ENCODE data around the gene JAM2. TPM values are rescaled to one million over a fixed set of nuclear protein-coding genes. Genes with fewer than 3 reads are reported as not detected.

The JAM2 gene
- total RNA-seq, 4 donors from 2014 or later = 2.3 to 6.1 (median 3.7) TPM

DNA sequence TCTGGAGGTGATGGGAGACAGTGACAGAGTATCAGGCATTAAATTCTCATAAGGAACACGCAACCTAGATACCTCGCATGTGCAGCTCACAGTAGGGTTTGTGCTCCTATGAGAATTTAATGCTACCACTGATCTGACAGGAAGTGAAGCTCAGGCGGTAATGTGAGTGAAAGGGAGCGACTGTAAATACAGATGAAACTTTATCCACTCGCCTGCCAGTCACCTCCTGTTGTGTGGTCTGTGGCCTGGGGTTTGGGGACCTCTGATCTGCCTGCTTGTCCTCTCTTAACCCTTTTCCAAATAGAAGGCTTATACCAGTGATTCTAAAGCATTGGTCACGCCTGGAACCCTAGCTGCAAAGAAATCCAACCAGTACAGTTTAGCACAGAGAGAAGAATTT lies 111.0 kb downstream of the JAM2 start:
- intact Hi-C loops (cut with DNase I; ENCODE audit: low total_unique reads) (no loop called here), in situ Hi-C loops (cut with MboI; ENCODE audit: low sequenced_read_pairs in 4 of 4) (no loop called here)
- TF ChIP-seq, protein P1, sequence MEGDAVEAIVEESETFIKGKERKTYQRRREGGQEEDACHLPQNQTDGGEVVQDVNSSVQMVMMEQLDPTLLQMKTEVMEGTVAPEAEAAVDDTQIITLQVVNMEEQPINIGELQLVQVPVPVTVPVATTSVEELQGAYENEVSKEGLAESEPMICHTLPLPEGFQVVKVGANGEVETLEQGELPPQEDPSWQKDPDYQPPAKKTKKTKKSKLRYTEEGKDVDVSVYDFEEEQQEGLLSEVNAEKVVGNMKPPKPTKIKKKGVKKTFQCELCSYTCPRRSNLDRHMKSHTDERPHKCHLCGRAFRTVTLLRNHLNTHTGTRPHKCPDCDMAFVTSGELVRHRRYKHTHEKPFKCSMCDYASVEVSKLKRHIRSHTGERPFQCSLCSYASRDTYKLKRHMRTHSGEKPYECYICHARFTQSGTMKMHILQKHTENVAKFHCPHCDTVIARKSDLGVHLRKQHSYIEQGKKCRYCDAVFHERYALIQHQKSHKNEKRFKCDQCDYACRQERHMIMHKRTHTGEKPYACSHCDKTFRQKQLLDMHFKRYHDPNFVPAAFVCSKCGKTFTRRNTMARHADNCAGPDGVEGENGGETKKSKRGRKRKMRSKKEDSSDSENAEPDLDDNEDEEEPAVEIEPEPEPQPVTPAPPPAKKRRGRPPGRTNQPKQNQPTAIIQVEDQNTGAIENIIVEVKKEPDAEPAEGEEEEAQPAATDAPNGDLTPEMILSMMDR (IDR thresholded peaks at IDR 0.05 in 4 of 5, conservative IDR thresholded peaks at IDR 0.05 in 1 of 5) = no peak
- TF ChIP-seq POLR2A (IDR thresholded peaks at IDR 0.05) = no peak
- H3K27me3 ChIP-seq = no peaks in the 10 kb centered on the region
- peaks cover 2 to 52% of the 10 kb centered on the region in 2 donors for H3K36me3 ChIP-seq
- DNase-seq = no peak
- no peak overlapping the region for H3K27ac ChIP-seq
- ATAC-seq = no peak
- no peak overlapping the region for H3K4me3 ChIP-seq
- H3K4me1 ChIP-seq = no peaks in the 10 kb centered on the region
- no peaks in the 10 kb centered on the region for H3K9me3 ChIP-seq

DNA sequence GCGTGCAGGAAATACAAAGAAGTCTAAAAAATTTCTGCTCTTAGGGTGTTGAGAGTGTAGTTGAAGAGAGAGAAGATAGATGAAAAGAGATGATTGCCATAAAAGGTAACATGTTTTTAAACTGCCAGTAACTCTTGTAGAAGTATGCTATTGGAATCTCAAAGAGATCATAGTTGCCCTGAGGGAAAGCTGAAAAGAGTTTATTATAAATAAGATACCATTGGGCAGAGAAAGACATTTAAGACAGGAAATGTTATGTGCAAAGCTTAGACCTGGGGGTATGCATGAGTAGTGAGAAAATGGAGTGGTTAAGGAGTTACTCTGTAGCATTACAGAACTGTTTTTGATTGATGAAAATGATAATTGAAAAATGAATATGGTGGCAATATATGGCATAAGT lies 113.4 kb downstream of the JAM2 start:
- H3K36me3 ChIP-seq = peaks cover 2 to 46% of the 10 kb centered on the region in 2 donors

DNA sequence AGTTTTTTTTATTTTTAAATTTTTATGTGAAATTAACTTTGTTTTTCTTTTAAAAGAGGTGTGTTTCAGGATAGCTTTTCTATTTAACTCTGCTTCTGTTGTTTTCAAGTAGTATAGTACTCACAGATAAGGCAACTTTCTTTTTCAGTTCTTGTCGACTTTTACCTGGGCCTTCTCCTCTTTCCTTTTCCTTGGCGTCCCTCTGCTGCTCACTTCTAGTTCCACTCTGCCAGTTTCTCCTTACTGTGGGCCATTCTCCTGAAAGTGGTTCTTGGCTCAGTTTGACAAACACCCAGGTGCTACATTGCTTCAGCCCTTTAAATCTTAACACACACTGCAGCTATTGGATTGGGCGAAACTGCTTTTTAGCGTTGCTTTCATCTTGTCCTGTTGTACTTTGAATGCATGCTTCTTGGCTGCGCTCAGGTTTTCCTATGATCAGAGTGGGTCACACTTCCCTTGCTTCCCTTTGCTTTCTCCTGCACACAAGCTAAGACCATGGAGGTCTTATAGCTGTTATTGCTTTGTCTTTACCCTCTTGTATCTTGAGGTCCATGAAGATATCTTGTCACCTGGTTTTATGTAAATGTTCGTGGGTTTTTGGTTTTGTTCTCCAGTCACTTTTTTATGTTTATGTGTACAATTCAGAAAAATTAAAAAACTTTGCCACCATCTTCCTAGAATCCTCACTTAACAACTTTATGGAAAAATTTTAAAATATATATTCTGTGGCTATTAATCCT lies 117.3 kb downstream of the JAM2 start:
- intact Hi-C loops (cut with DNase I; ENCODE audit: low total_unique reads) = no loop called here
- H3K36me3 ChIP-seq = peaks cover 7 to 48% of the 10 kb centered on the region in 2 donors
- TF ChIP-seq, protein P1 (IDR thresholded peaks at IDR 0.05 in 4 of 5, conservative IDR thresholded peaks at IDR 0.05 in 1 of 5) = no peak
- TF ChIP-seq POLR2A (IDR thresholded peaks at IDR 0.05) = no peak
- H3K4me3 ChIP-seq = no peak overlapping the region
- in situ Hi-C loops (cut with MboI; ENCODE audit: low sequenced_read_pairs in 4 of 4) = no loop called here
- peaks cover 0 to 8% of the 10 kb centered on the region in 2 donors for H3K4me1 ChIP-seq
- DNase-seq = no peak
- no peaks in the 10 kb centered on the region for H3K9me3 ChIP-seq
- H3K27ac ChIP-seq = peak overlapping the region in 3 of 4 donors; percentile 8 to 53 (median 38)
- no peaks in the 10 kb centered on the region for H3K27me3 ChIP-seq
- ATAC-seq = no peak

More for the DNA sequence above, 113.4 kb downstream of the JAM2 start:
- Histone ChIP-seq H3K4me3 (no peak overlapping the region), H3K27ac (no peak overlapping the region), H3K4me1 (peaks cover 0 to 6% of the 10 kb centered on the region in 2 donors), H3K9me3 (no peaks in the 10 kb centered on the region), H3K27me3 (no peaks in the 10 kb centered on the region)
- in situ Hi-C loops (cut with MboI; ENCODE audit: low sequenced_read_pairs in 4 of 4) = no loop called here
- DNase-seq (no peak), ATAC-seq (no peak)
- intact Hi-C loops (cut with DNase I; ENCODE audit: low total_unique reads) = no loop called here
- TF ChIP-seq, protein P1 (IDR thresholded peaks at IDR 0.05 in 4 of 5, conservative IDR thresholded peaks at IDR 0.05 in 1 of 5) = no peak
- TF ChIP-seq POLR2A (IDR thresholded peaks at IDR 0.05) = no peak

DNA sequence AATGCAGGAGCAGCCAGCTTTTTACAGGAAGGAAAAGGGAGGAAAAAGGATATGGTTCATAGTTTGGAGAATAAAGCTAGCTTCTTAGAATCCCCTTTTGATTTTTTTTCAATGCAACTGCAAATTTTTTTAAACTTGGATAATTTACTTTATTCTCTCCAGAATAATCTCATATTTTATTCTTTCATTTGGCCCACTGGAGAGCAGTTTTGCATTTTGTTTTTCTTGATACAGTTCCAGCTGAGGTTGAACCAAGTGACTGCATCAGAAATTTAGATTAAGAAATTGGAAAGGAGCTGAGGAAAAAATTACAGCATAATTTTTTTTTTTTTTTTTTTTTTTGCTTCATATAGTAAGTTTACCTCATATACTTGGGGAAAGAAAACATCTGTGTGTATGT lies 118.5 kb downstream of the JAM2 start:
- intact Hi-C loops (cut with DNase I; ENCODE audit: low total_unique reads) = no loop called here

More for the DNA sequence above, 118.5 kb downstream of the JAM2 start:
- Histone ChIP-seq H3K27me3 (no peaks in the 10 kb centered on the region), H3K27ac (peak overlapping the region in 1 of 4 donors; percentile 8), H3K36me3 (peaks cover 7 to 54% of the 10 kb centered on the region in 2 donors), H3K4me3 (no peak overlapping the region), H3K4me1 (peaks cover 0 to 8% of the 10 kb centered on the region in 2 donors), H3K9me3 (no peaks in the 10 kb centered on the region)
- DNase-seq (no peak), ATAC-seq (no peak)
- TF ChIP-seq, protein P1 (IDR thresholded peaks at IDR 0.05 in 4 of 5, conservative IDR thresholded peaks at IDR 0.05 in 1 of 5) = no peak
- TF ChIP-seq POLR2A (IDR thresholded peaks at IDR 0.05) = no peak
- in situ Hi-C loops (cut with MboI; ENCODE audit: low sequenced_read_pairs in 4 of 4) = no loop called here

All from gastrocnemius medialis (tissue), 4 donors.